ENCODE data around the gene RPL35A. TPM values are rescaled to one million over a fixed set of nuclear protein-coding genes. Genes with fewer than 3 reads are reported as not detected.

The RPL35A gene
- 100 to 1,000 TPM; 374 to 941 (median 729) TPM for total RNA-seq
- 1,000 to 10,000 TPM; 1,426 to 1,760 TPM for polyA plus RNA-seq
- long read RNA-seq, donor 1, transcript RPL35A-206 (5 exons, 1,444 nt): major isoform, 185 of 237 reads
- long read RNA-seq, donor 1, transcript RPL35A-207 (2 exons, 687 nt): minor isoform, 31 of 237 reads
- long read RNA-seq, donor 1, transcript RPL35A-205 (5 exons, 553 nt): minor isoform, 6 of 237 reads
- long read RNA-seq, donor 1, partial matches to known transcripts: 11 of 237 reads
- long read RNA-seq, donor 1, other reads (novel, unspliced or antisense): 4 of 237 reads
- long read RNA-seq, donor 2, transcript RPL35A-206 (5 exons, 1,444 nt): major isoform, 191 of 207 reads
- long read RNA-seq, donor 2, transcript RPL35A-207 (2 exons, 687 nt): minor isoform, 5 of 207 reads
- long read RNA-seq, donor 2, partial matches to known transcripts: 8 of 207 reads
- long read RNA-seq, donor 2, other reads (novel, unspliced or antisense): 0 of 207 reads
- long read RNA-seq, donor 3, transcript RPL35A-206 (5 exons, 1,444 nt): major isoform, 171 of 212 reads
- long read RNA-seq, donor 3, transcript RPL35A-207 (2 exons, 687 nt): minor isoform, 18 of 212 reads
- long read RNA-seq, donor 3, transcript RPL35A-205 (5 exons, 553 nt): minor isoform, 7 of 212 reads
- long read RNA-seq, donor 3, partial matches to known transcripts: 14 of 212 reads
- long read RNA-seq, donor 3, other reads (novel, unspliced or antisense): 2 of 212 reads

DNA sequence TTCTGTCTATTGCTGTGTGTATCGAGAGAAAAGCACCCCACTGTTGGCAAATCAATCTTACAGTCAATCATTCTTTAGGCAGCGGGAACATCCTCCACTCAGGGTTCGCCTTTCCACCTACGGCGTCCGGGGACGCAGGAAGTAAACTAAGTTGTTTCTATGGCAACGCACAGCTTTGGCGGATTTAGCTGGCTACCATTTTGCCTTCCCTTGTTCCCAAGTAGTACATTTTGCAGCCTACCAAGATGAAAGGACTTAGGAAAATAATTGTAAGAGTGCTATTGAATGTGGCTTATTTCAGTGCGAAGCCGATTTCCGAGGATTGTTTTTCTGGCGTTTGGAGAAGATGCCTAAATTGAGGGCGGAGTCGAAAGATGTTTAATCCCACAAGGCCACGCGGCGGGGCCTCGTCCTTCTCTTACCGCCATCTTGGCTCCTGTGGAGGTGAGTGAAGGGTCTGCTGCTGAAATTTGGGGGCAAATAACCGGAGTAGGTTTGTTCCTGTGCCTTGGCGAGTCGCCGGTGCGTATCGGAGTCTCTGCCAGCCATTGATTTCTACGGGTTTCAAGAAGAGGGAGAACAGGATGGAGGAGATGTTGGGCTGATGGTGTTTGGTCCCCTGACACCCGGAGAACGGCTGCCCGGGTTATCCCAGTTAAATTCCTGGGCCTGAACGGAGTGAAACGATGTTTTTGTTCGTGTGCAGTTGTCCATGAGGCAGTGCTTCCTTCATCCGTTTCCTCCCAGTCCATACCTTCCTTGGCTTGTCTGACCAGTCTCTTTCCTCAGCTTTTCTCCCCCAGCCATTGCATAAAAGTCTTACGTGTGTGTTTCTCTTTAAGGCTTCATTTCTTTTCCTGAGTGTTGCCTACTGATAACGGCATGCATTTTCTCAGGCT is at the start of gene RPL35A:
TSS of gene RPL35A (plus strand) at position 413 of the 899 bp plus-strand sequence. CDS start 778 bp downstream, outside the sequence.
- peak; percentile 81 to 89 (median 88) for ATAC-seq
- TF ChIP-seq POLR2A (IDR thresholded peaks at IDR 0.05): peak; percentile 32 to 79
- TF ChIP-seq, protein P1, sequence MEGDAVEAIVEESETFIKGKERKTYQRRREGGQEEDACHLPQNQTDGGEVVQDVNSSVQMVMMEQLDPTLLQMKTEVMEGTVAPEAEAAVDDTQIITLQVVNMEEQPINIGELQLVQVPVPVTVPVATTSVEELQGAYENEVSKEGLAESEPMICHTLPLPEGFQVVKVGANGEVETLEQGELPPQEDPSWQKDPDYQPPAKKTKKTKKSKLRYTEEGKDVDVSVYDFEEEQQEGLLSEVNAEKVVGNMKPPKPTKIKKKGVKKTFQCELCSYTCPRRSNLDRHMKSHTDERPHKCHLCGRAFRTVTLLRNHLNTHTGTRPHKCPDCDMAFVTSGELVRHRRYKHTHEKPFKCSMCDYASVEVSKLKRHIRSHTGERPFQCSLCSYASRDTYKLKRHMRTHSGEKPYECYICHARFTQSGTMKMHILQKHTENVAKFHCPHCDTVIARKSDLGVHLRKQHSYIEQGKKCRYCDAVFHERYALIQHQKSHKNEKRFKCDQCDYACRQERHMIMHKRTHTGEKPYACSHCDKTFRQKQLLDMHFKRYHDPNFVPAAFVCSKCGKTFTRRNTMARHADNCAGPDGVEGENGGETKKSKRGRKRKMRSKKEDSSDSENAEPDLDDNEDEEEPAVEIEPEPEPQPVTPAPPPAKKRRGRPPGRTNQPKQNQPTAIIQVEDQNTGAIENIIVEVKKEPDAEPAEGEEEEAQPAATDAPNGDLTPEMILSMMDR (IDR thresholded peaks at IDR 0.05): no peak
- peak; percentile 86 to 92 (median 88) for DNase-seq
- intact Hi-C loops (cut with DNase I): loop anchor here in 1 of 10 donors (1.0 kb wide), 1 partner anchor 9 kb away; a partner anchor contains a TSS
- Histone ChIP-seq H3K27ac (peak within 1 kb of the TSS; percentile 86 to 95 (median 90)), H3K4me3 (peak within 1 kb of the TSS; percentile 57 to 87 (median 76)), H3K27me3 (no peaks in the 10 kb centered on the region), H3K9me3 (no peaks in the 10 kb centered on the region), H3K36me3 (peaks cover 4 to 41% (median 40%) of the 10 kb centered on the region in 9 donors), H3K4me1 (peaks cover 10 to 52% (median 39%) of the 10 kb centered on the region in 12 donors)
- WGBS, 4 donors: 0 to 1% (median 0%) methylated on average over 32 to 36 of the region's 36 CpGs

DNA sequence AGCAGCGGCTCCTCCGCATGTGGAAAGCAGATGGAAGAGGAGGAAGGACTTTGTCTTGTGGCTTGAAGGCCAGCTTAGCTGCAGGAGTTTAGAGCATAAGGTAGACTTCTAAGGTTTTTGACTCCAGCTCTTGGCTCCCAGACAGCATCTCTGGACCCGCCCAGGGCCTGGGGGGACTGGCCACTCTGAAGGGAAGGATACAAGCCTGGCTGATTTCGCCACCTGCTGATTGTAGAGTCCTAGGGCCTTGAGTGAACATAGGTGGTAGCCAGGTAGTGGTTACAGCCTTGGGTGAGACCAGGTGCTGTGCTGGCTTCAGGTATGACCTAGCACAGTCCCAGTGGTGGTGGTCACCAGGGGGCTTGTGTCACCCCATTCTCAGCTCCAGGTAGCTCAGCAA is 48.4 kb upstream of the RPL35A start:
- Histone ChIP-seq H3K36me3 (no peaks in the 10 kb centered on the region), H3K27ac (no peak overlapping the region), H3K4me1 (peaks cover 0 to 13% (median 0%) of the 10 kb centered on the region in 12 donors), H3K9me3 (peaks cover 0 to 5% (median 0%) of the 10 kb centered on the region in 12 donors), H3K27me3 (no peaks in the 10 kb centered on the region), H3K4me3 (no peak overlapping the region)
- no peak for DNase-seq
- no peak for ATAC-seq
- WGBS, 4 donors: 81 to 97% (median 90%) methylated on average over 2 to 4 of the region's 4 CpGs
- intact Hi-C loops (cut with DNase I): no loop called here
- TF ChIP-seq POLR2A (IDR thresholded peaks at IDR 0.05): no peak
- TF ChIP-seq, protein P1 (IDR thresholded peaks at IDR 0.05): no peak

DNA sequence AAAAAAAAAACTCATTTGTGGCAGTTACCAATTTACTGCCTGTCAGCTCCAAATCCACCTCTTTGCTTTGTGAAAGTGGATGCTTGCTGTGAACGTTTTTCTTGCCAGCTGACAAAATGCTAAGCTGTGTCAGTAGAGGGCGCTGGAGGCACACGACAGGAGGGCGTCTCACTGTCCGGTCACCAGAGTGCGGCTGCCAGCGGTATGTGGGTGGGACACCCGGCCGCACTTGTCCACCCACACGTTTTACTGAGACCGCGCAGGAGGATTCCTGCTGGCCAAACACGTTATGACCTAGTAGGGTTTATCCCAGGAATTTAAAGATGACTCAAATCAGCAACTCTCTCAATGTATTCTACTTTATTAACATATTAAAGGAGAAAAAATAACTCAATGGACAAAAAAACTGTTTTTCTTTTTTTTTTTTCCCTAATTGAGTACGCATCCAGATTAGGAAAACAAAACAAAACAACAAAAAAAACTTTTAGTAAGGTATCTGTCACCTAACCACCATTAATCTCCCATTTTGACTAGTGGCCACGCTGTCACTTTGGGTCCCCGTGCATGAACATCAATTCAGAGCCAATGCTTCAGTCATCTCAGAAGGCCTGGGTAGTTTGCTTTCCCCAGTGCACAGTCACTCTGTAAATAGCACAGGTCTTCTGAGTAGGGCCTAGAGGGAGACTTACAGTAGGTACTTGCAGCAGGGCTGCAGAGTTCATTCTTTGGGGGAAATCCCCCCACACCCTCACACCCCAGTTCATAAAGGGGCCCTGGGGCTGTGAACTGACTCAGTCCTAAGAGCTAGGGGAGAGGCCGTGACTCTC is 43.8 kb upstream of the RPL35A start:
- DNase-seq: peak; percentile 85 to 90 (median 89)
- H3K27ac ChIP-seq: no peak overlapping the region
- peaks cover 0 to 5% (median 0%) of the 10 kb centered on the region in 12 donors for H3K9me3 ChIP-seq
- ATAC-seq: peak; percentile 90 to 98 (median 97)
- no peaks in the 10 kb centered on the region for H3K36me3 ChIP-seq
- 13 to 17% (median 17%) methylated on average over 16 to 17 of the region's 17 CpGs for WGBS, 4 donors
- TF ChIP-seq POLR2A (IDR thresholded peaks at IDR 0.05): no peak
- TF ChIP-seq, protein P1 (IDR thresholded peaks at IDR 0.05): peak; percentile 82 to 96 (median 91)
- no peaks in the 10 kb centered on the region for H3K27me3 ChIP-seq
- peaks cover 0 to 13% (median 0%) of the 10 kb centered on the region in 12 donors for H3K4me1 ChIP-seq
- intact Hi-C loops (cut with DNase I): loop anchor here in 6 of 10 donors (1.0 to 5.0 kb wide), 3 partner anchors 36 to 37 kb away; no protein-coding TSS in a partner anchor
- peak overlapping the region in 2 of 12 donors; percentile 28 to 29 for H3K4me3 ChIP-seq

All from heart left ventricle (tissue), 16 donors.